GM19193 (cell line): ENCODE results near the gene PTPRN2.

ENCODE experiments used
- POLR2A ChIP-seq: IDR thresholded peaks from 4 replicates; pipeline ENCODE4 v1.6.1; 2011; ENCODE audit not compliant: insufficient read depth, insufficient read length; ENCODE audit errors: extremely low read depth

Gene PTPRN2

DNA sequence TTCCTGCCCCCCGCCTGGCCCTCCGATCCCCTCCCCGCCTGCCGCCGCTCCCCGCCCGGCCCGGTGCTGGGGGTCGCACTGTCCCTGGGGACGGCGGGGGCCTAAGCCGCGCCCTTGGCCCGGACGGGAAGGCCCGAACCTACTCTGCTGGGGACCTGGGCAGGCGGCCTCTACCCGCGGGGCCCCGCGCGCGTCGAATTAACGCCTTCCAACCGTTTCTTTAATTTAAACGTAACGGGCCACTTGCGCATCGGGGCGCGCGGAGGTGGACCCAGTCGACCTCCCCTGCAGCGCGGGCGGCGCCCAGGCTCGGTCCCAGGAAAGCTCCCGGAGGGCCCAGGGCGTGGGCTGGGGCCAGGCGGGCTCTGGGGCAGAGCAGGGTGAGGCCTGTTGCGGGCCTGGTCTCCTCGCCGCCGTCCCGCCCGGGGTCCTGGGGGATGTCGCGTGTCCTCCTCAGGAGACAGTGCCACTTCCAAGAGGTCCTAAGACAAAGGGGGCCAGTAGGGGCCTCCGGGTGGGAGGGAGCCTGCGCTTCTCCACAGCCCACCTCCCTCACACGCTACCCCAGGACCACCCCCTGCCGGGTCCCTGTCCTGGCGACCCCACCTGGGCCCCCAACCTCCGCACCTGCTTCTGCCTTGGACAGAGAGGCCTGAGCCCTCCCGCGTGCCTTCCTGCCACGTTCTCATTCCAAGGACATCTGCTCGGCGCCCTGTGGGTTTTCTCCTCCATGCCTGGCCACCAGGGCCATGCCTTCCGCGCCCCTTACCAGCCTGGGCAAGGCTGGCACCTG is 658 bp upstream of the PTPRN2 start:
- no peak for TF ChIP-seq POLR2A

DNA sequence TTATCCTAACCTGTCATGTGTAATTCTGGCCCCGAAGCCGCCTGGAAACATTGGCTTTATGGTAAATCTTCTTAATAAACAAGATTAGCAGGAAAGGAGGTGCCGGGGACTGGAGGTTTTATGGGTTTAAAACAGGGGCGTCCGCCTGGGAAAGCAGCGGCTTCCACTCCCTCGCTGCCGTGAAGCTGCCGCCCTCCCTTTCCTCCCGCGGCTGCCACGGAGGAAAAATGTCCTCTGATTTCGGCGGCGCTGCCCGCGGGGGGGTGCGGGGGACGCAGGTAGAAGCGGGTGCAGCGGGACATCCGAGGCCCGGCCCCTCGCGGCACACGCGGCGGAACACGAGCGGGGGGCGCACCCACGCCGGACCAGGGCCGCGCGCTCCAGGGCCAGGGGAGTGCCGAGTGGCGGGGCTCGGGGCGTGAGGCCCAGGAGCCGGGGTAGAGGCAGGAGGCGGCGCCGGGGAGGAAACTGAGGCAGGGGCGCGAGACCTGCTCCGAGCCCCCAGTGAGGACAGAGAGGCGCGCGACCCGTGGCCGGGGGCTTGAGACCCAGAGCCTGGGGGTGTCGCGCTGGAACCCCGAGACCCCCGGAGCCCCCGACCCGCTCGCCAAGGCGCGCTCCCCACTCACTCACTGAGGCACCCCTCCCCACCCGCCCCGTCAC is 993 bp downstream of the PTPRN2 start:
- TF ChIP-seq POLR2A, result no peak

DNA sequence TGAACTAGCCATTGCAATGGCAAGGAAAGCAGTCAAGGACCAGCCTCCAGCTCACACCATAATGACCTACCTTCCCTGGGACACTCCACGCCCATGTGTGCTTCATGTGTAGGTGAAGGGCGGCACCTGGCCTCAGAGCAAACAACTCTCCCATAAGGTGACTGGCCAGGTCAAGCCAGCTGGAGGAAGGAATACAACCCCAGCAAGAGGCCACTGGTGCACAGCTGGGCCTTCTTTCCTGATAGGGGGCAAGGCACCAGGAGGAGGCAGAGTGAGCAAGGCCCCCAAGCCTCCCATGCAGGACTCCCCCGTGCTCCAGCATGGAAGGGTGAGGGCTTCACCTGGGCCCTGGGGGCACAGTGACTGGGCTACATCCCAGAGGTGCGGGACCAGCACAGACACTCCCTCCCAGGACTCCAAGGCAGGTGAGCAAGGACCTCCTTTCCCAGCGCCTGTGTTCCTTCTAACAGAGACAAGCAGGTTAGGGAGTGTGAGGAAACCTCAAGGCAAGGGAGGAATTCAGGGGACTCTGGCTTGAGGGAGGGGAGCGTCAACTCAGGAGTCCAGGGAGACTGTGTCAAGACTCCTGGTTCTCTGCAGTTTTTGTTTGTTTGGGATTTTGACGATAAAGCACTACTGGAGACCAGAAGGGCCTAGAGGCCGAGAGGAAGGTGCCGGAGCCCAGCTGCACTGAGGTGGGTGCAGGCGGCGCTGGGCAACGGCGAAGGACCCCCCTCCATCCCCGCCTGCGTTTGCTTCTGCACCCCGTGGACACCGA is 1.7 kb downstream of the PTPRN2 start:
- TF ChIP-seq POLR2A, result no peak

DNA sequence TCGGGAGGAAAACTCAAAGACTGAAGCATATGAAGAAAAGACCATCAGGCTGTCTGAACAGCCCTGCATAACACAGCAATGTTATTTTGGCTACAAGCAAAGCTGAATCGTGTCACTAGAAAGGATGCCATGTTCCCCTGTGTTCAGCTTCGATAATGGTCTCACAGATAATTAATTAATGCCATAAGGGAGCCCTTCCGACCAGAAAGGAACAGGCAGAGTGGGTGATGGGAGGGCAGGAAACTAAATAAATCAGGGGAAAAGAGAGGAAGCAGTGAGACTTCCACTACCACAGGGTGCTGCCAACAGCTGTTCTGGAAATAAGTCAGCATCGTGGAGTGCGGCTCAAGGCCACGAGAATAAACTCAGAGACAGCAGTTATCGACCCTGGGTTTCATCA is 3.2 kb downstream of the PTPRN2 start:
- no peak for TF ChIP-seq POLR2A

DNA sequence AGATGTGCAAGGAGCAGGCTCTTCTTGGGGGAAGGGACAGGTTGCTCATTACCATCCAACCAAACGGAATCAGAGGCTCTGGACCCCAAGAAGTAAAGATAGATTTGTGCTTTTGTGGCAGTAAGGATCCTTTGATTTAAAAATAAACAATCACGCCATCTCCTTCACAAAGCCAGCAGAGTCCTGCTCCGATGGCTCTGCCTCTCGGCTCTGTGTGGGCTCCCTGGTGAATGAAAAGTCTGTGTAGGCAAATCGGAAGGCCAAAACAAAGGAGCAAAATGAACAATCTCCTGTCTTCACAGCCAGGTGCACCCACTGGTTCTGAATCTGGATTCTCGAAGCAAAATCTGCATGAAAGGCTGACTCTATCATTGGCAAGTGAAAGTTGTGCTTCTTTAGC is 3.8 kb downstream of the PTPRN2 start:
- TF ChIP-seq POLR2A, result no peak

DNA sequence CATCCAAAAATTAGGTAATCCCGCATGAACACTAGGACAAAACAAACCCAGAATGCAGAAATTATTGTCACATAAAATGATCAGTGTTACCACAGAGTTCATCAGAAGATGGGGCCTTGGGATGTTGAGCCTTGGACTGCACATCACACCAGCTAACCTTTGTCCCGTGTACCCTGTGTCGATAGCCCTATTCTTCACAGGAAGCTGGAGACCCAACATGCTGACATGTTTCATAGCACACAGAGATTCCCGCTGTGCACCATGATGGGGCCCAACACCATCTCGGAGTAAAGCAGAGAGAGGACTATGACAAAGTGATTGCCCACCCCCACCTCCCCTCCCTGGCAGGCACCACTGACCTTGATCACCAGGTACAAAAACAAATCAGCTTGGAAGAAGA is 4.5 kb downstream of the PTPRN2 start:
- TF ChIP-seq POLR2A, result no peak

DNA sequence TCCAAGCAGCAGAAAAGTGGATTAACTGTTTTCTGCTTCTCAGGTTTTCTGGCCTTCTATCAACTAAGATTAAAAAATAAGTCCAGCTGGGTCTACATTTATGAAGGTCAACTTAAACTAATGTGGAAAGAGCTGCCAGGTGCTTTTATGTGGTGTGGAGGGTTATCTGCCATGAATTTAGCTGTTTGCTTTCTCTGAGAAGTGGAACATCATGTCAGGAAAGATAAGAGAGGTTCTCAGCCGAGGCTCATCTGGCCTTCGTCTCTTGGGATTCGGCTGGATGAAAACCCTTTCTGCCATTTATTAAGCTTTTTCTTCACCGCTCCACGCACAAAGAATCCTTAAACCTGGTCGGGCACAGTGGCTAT is 5.5 kb downstream of the PTPRN2 start:
- TF ChIP-seq POLR2A, result no peak

DNA sequence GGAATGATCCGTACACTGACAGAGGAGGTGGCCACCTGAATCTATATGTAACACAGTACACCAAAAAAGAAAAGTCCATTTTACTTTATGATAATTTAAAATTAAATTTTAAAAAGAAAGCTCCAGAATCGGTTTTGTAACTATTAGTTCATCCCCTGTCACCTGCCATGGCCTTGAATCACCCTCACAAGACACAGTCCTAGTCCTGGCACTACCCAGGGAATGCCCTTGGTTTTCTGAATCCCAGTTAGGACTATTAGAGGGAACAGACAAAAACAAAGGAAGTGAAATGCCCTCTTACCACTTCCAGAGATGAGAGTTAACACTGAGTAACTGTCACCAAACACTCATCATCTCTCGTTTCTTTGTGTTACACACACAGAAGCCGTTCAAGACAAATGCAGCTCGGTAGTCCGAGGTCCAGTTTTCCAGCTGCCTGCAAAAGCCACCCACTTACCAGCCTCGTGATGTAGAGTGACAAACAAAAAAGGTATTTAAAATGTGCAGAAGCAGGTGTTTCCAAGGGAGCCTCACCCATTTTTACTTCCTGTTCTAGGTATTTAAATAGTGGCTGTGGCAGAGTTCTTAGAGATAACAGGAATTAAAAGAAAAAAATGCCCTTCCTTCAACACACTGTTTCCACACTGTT is 6.1 kb downstream of the PTPRN2 start:
- no peak for TF ChIP-seq POLR2A

DNA sequence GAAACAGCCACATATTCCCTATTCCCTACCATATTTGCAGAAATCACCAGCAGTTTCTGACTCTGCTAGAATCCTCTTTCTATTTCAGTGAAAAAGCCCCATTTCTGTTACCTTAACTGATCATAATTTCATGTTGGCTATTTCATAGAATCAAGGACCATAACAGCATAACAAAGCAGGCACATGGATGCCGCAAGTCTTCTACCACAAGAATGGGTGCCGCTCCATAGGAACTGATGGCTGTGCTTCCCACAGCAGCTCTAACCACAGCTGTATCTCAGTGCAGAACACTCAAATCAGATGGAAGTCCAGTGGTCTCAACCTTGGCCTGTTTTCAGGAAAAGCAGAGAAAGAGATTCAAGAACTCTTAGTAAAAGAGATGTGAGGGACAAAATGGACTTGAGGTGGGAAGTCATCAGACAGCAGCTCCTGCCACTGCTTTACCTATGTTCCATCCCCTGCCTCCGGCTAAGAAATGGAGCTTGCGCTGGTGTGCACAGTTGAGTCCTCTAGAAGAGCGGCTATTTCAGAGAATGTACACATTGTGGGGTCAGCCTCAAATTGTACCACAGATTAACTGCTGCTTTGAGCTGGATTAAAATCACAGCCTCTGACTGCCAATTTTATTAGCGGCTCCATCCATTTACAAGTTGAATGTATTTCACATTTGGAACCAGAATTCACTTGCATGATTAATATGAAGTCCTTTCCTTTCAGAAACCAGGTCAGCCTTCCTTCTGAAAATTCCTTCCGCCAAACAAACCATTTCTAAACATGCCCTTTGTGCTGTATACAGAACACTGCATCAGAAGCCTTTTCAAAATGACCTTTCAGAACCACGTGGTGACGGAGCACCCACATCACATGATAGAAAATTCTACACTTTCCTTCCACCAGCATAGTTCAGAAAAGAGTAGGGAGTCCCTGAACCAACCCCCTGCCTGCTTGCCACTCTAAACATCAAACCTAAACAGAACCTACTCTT is 7.7 kb downstream of the PTPRN2 start:
- no peak for TF ChIP-seq POLR2A

DNA sequence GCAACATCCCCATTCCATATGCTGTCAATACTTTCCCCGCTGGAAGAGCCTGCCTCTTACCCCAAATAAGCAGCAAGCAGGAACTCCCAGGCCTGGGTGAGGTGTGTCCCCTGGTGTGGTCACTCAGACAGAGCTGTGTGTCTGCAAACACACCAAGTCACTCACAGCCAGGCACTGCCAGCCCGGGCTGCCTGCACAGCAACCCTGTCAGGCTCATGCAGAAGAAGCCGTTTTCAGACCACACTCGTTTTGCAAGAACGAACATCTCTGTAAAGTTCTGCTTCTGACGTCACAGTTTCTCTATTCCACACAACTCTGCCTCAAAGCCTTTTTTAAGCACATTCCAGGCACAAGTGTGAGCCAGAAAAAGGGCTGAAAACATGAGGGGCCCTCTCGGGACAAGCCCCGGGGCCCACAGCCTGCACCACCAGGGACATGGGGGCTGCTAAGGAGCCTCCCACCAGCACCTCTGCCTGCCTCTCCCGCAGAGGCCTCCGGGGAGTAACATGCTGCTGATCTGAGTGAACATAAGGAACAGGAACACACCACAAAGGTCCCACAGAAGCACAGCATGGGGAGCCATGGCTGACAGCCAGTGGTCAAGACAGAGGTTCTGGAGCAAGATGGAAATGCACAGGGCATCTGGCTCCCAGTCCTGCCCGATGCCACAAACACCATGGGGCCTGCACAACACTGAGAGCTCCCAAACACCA is 11.4 kb downstream of the PTPRN2 start:
- no peak for TF ChIP-seq POLR2A

DNA sequence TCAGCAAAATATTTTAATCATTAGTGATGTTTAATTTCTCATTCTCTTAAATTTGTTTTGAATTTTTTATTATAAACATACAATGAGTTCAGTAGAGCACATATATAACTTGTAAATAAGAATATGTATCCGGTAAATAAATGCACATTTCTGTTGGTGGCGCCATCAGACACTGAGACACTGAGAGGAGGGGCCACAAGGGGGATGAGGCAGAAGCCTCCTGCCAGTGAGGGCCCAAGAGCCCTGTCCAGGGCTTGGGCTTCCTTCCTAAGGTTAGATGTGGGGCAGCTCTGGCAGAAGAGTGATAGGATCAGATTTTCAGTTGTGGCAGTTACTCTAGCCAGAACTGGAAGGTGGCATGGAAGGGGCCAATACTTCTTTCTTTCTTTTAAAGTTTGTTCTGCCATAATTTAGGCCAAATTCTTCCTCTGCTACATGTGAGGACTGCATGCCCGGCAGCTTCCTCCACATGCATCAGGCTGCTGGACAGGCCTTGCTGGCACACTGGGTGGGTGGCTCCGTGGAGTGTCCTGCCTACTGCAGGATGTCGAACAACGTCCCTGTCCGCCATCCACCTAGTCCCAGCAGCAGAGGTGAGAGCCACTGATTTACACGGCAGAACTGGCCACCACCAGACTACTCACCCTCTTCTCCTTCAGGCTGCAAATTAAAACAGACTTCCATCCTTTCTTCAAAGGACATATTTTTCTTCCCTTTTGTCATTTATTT is 13.2 kb downstream of the PTPRN2 start:
- TF ChIP-seq POLR2A, result no peak

DNA sequence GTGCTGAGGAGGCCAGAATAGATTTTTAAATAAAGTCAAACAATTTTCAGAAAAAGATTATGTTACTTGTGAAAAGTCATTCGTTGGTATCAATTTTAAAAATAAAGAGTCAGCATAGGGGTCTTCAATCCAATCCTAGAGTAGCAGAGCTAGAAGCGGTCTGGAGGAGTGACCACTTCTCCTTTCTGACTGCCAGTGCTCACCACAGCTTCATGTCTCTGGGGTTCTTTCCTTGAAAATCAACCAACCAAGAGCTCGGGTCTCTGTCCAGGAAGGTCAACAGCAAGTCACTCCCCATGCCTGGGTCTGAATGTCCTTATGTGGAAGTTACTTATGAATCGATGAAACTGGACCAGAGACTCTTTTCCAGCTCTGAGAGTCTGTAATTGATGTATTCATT is 14.3 kb downstream of the PTPRN2 start:
- no peak for TF ChIP-seq POLR2A
